HEK293T (cell line): ENCODE results near the gene SPRYD3.
A peak's percentile ranks its signal among the peaks of the same experiment; 100 is the strongest.

Experiments
- CTCF ChIA-PET: fragments of 350-600 bp; formaldehyde crosslinking; extraction: SDS; loops from one replicate; lab custom pipeline; 2021; ENCODE audit warnings: antibody characterized with exemption, inconsistent platforms; lab: Yijun Ruan, JAX
- POLR2A ChIA-PET: fragments of 350-600 bp; formaldehyde crosslinking; extraction: SDS; loops from one replicate; lab custom pipeline; 2020; ENCODE audit warnings: antibody characterized with exemption, inconsistent platforms; lab: Yijun Ruan, JAX
- DNase-seq: peaks from one replicate; pipeline ENCODE4 v3.0.0; 2012; ENCODE audit warnings: mixed read lengths; ENCODE audit errors: extremely low spot score
- ARNT ChIP-seq: fragments of 450-650 bp; IDR thresholded peaks from 2 replicates; pipeline ENCODE4 v1.6.1; 2017; ENCODE audit warnings: mild to moderate bottlenecking
- BHLHE40 ChIP-seq: fragments of 450-650 bp; IDR thresholded peaks from 2 replicates; pipeline ENCODE4 v1.6.1; 2016; ENCODE audit warnings: mild to moderate bottlenecking, moderate library complexity, borderline replicate concordance
- CTBP1 ChIP-seq: fragments of 450-650 bp; IDR thresholded peaks from 2 replicates; pipeline ENCODE4 v1.6.1; 2016; ENCODE audit warnings: borderline replicate concordance
- ELF4 ChIP-seq: fragments of 450-650 bp; IDR thresholded peaks from 2 replicates; pipeline ENCODE4 v1.6.1; 2017; ENCODE audit warnings: antibody characterized with exemption
- FOXA1 ChIP-seq: fragments of 450-650 bp; IDR thresholded peaks from 2 replicates; pipeline ENCODE4 v1.6.1; 2016; ENCODE audit warnings: mild to moderate bottlenecking
- FOXK2 ChIP-seq: fragments of 450-650 bp; IDR thresholded peaks from 2 replicates; pipeline ENCODE4 v1.6.1; 2016; ENCODE audit warnings: mild to moderate bottlenecking
- FOXM1 ChIP-seq: fragments of 450-650 bp; IDR thresholded peaks from 2 replicates; pipeline ENCODE4 v1.6.1; 2017; ENCODE audit warnings: mild to moderate bottlenecking, borderline replicate concordance
- HDGF ChIP-seq: fragments of 450-650 bp; IDR thresholded peaks from 2 replicates; pipeline ENCODE4 v1.6.1; 2017; ENCODE audit warnings: antibody characterized with exemption, borderline replicate concordance
- L3MBTL2 ChIP-seq: fragments of 450-650 bp; conservative IDR thresholded peaks from 2 replicates; pipeline ENCODE4 v1.6.1; 2016; ENCODE audit warnings: mild to moderate bottlenecking
- LEF1 ChIP-seq: fragments of 450-650 bp; IDR thresholded peaks from 2 replicates; pipeline ENCODE4 v1.6.1; 2017; ENCODE audit warnings: mild to moderate bottlenecking, borderline replicate concordance
- NFRKB ChIP-seq: fragments of 450-650 bp; IDR thresholded peaks from 2 replicates; pipeline ENCODE4 v1.6.1; 2016; ENCODE audit warnings: mild to moderate bottlenecking, moderate library complexity
- PKNOX1 ChIP-seq: fragments of 450-650 bp; IDR thresholded peaks from 2 replicates; pipeline ENCODE4 v1.6.1; 2016
- SP1 ChIP-seq: fragments of 450-650 bp; IDR thresholded peaks from 2 replicates; pipeline ENCODE4 v1.6.1; 2017
- SUZ12 ChIP-seq: fragments of 450-650 bp; IDR thresholded peaks from 2 replicates; pipeline ENCODE4 v1.6.1; 2016; ENCODE audit warnings: mild to moderate bottlenecking
- TARDBP ChIP-seq: fragments of 450-650 bp; IDR thresholded peaks from 2 replicates; pipeline ENCODE4 v1.6.1; 2016
- ZNF384 ChIP-seq: fragments of 450-650 bp; IDR thresholded peaks from 2 replicates; pipeline ENCODE4 v1.6.1; 2016

The SPRYD3 gene

GRCh38 chr12:53103860-53104305 is 24.7 kb upstream of the SPRYD3 start:
- DNase-seq = peak; percentile 4
- TF ChIP-seq TARDBP = no peak
- no peak for TF ChIP-seq ELF4
- ChIA-PET CTCF (interaction anchor here (0.6 to 1.8 kb wide), 5 partner anchors 23 to 55 kb away, joined by 3 to 12 read pairs (median 4); no protein-coding TSS in a partner anchor), POLR2A (interaction anchor here (2.2 kb wide), 1 partner anchor 25 kb away, joined by 12 read pairs; the partner anchor contains the start of gene SPRYD3)

- TF ChIP-seq L3MBTL2 = no peak
- no peak for TF ChIP-seq SP1
- TF ChIP-seq ARNT = no peak
- TF ChIP-seq FOXM1 = no peak
- no peak for TF ChIP-seq LEF1
- POLR2A ChIA-PET = interaction anchor here (1.0 to 2.2 kb wide), 2 partner anchors 22 to 24 kb away, joined by 3 to 12 read pairs; partner anchors contain the start of gene SPRYD3
- peak; percentile 4 for DNase-seq
- CTCF ChIA-PET = interaction anchor here (0.6 to 1.8 kb wide), 7 partner anchors 22 to 157 kb away, joined by 3 to 12 read pairs (median 4); partner anchors contain the start of gene SPRYD3
Observed at GRCh38 chr12:53102883-53103807, 24.0 kb upstream of the SPRYD3 start, which contains the start of gene SOAT2. Gene SOAT2, plus strand, starts transcription at chr12:53103486. Its CDS starts 92 bp downstream, at chr12:53103578.

GRCh38 chr12:53101931-53102781 is 23.0 kb upstream of the SPRYD3 start:
- TF ChIP-seq ZNF384 = no peak
- TF ChIP-seq CTBP1 = no peak
- TF ChIP-seq FOXK2 = no peak
- TF ChIP-seq TARDBP = no peak
- TF ChIP-seq FOXA1 = no peak
- no peak for TF ChIP-seq ARNT
- TF ChIP-seq BHLHE40 = no peak
- TF ChIP-seq SP1 = no peak
- no peak for TF ChIP-seq SUZ12
- TF ChIP-seq L3MBTL2 = no peak
- no peak for TF ChIP-seq HDGF
- TF ChIP-seq NFRKB = no peak
- TF ChIP-seq ELF4 = no peak
- no peak for TF ChIP-seq LEF1
- TF ChIP-seq PKNOX1 = no peak
- TF ChIP-seq FOXM1 = no peak
- CTCF ChIA-PET = interaction anchor here (0.6 to 1.8 kb wide), 5 partner anchors 21 to 158 kb away, joined by 3 to 14 read pairs (median 6); no protein-coding TSS in a partner anchor
- POLR2A ChIA-PET = interaction anchor here (1.0 to 2.2 kb wide), 2 partner anchors 21 to 23 kb away, joined by 3 to 12 read pairs; partner anchors contain the start of gene SPRYD3
- DNase-seq = no peak

- TF ChIP-seq NFRKB = no peak
- TF ChIP-seq CTBP1 = no peak
- no peak for TF ChIP-seq TARDBP
- TF ChIP-seq ELF4 = no peak
- no peak for TF ChIP-seq L3MBTL2
- TF ChIP-seq BHLHE40 = no peak
- TF ChIP-seq SP1 = no peak
- no peak for TF ChIP-seq ARNT
- TF ChIP-seq FOXM1 = no peak
- TF ChIP-seq HDGF = no peak
- no peak for TF ChIP-seq PKNOX1
- TF ChIP-seq SUZ12 = no peak
- CTCF ChIA-PET = interaction anchor here (0.6 to 1.2 kb wide), 2 partner anchors 35 to 591 kb away, joined by 3 to 14 read pairs; no protein-coding TSS in a partner anchor
- POLR2A ChIA-PET = no interaction called here
- DNase-seq = peak; percentile 2
Observed at GRCh38 chr12:53101266-53101665, 22.1 kb upstream of the SPRYD3 start.

- CTCF ChIA-PET = interaction anchor here (0.6 to 4.2 kb wide), 4 partner anchors 35 to 590 kb away, joined by 3 to 68 read pairs (median 8); no protein-coding TSS in a partner anchor
- DNase-seq = peak; percentile 7
- POLR2A ChIA-PET = interaction anchor here (1.1 kb wide), 1 partner anchor 10 kb away, joined by 3 read pairs; no protein-coding TSS in a partner anchor
- TF ChIP-seq ZNF384 (no peak), L3MBTL2 (no peak), FOXM1 (no peak), BHLHE40 (no peak), FOXK2 (no peak), CTBP1 (no peak), SP1 (no peak), FOXA1 (no peak), ARNT (no peak), NFRKB (no peak)
Observed at GRCh38 chr12:53100466-53101151, 21.4 kb upstream of the SPRYD3 start.
